B cell (primary cell): ENCODE results near the gene FLII.

Experiments used
- EZH2 ChIP-seq: IDR thresholded peaks from 2 replicates; pipeline ENCODE4 v1.6.1; 2012; ENCODE audit warnings: borderline replicate concordance, low read depth, mild to moderate bottlenecking, moderate library complexity, low read length; ENCODE audit not compliant: insufficient read depth, poor library complexity, severe bottlenecking
- TF ChIP-seq, protein P1 (sequence below): fragments of 200-600 bp; IDR thresholded peaks from one replicate; pipeline ENCODE4 v1.8.0; 2022; ENCODE audit warnings: antibody characterized with exemption, mild to moderate bottlenecking

DNA sequence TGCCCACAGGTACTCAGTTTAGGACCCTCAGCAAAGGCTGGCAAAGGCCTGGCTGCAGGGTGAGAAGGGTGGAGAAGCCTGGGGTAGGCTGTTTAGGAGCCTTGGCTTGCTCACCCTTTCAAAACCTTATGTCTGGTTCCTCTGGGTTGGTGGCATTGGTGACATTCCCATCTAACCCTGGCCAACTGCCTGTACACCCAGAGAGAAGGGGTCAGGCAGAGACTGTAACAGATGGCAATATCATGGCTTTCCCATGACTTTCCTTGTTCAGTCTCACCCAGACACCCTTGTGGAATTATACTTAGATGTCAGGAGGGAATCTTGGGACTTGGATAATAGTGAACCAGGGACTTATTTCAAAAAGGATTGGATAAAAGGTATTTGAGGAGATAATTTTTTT, 51.6 kb downstream of the FLII start:
- TF ChIP-seq, protein P1, sequence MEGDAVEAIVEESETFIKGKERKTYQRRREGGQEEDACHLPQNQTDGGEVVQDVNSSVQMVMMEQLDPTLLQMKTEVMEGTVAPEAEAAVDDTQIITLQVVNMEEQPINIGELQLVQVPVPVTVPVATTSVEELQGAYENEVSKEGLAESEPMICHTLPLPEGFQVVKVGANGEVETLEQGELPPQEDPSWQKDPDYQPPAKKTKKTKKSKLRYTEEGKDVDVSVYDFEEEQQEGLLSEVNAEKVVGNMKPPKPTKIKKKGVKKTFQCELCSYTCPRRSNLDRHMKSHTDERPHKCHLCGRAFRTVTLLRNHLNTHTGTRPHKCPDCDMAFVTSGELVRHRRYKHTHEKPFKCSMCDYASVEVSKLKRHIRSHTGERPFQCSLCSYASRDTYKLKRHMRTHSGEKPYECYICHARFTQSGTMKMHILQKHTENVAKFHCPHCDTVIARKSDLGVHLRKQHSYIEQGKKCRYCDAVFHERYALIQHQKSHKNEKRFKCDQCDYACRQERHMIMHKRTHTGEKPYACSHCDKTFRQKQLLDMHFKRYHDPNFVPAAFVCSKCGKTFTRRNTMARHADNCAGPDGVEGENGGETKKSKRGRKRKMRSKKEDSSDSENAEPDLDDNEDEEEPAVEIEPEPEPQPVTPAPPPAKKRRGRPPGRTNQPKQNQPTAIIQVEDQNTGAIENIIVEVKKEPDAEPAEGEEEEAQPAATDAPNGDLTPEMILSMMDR = no peak
- no peak for TF ChIP-seq EZH2
